Measurements from ENCODE around the gene SLC1A1.

SLC1A1 gene

DNA sequence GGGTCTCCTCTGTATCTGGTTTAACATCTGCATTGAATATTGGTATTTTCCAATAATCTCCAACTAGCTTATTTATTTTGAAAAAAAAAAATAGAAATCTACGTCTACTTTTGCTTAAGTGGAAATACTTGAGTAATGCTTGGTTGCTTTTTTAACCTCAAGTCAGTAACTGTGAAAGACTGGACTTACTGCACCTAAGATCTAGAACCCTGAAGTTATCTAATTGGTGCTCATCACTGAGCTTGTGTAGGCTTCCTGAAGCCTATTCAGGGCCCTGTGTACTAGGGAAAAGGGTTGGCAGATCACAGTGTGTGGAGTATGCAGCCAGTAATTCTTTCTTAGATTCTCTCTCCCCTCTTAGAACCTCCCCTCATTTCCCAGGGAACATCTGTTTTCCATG lies 16.2 kb downstream of the SLC1A1 start:
- TF ChIP-seq FOXP2 (optimal IDR thresholded peaks at IDR 0.05; ENCODE audit: borderline replicate concordance, extremely low read depth, extremely low read length, insufficient read depth), result no peak
- TF ChIP-seq, protein P1, sequence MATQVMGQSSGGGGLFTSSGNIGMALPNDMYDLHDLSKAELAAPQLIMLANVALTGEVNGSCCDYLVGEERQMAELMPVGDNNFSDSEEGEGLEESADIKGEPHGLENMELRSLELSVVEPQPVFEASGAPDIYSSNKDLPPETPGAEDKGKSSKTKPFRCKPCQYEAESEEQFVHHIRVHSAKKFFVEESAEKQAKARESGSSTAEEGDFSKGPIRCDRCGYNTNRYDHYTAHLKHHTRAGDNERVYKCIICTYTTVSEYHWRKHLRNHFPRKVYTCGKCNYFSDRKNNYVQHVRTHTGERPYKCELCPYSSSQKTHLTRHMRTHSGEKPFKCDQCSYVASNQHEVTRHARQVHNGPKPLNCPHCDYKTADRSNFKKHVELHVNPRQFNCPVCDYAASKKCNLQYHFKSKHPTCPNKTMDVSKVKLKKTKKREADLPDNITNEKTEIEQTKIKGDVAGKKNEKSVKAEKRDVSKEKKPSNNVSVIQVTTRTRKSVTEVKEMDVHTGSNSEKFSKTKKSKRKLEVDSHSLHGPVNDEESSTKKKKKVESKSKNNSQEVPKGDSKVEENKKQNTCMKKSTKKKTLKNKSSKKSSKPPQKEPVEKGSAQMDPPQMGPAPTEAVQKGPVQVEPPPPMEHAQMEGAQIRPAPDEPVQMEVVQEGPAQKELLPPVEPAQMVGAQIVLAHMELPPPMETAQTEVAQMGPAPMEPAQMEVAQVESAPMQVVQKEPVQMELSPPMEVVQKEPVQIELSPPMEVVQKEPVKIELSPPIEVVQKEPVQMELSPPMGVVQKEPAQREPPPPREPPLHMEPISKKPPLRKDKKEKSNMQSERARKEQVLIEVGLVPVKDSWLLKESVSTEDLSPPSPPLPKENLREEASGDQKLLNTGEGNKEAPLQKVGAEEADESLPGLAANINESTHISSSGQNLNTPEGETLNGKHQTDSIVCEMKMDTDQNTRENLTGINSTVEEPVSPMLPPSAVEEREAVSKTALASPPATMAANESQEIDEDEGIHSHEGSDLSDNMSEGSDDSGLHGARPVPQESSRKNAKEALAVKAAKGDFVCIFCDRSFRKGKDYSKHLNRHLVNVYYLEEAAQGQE (IDR thresholded peaks at IDR 0.05; ENCODE audit: insufficient read depth in 1 of 2, low read depth in 2 of 2, low read length in 2 of 2), result no peak
- no peak for TF ChIP-seq POLR2AphosphoS5 (IDR thresholded peaks at IDR 0.05; ENCODE audit: low read depth, low read length)
- no peak for TF ChIP-seq TAF1 (IDR thresholded peaks at IDR 0.05; ENCODE audit: borderline replicate concordance, insufficient read depth, low read length)
- no peak for TF ChIP-seq SIN3A (IDR thresholded peaks at IDR 0.05; ENCODE audit: borderline replicate concordance, insufficient read depth, low read length)

- TF ChIP-seq FOXP2 (optimal IDR thresholded peaks at IDR 0.05; ENCODE audit: borderline replicate concordance, extremely low read depth, extremely low read length, insufficient read depth) (no peak), TAF1 (IDR thresholded peaks at IDR 0.05; ENCODE audit: borderline replicate concordance, insufficient read depth, low read length) (no peak)
- TF ChIP-seq, protein P1 (IDR thresholded peaks at IDR 0.05; ENCODE audit: insufficient read depth in 1 of 2, low read depth in 2 of 2, low read length in 2 of 2), result no peak
Measured at GRCh38 chr9:4507306-4508130, 17.2 kb downstream of the SLC1A1 start.

- TF ChIP-seq SIN3A (IDR thresholded peaks at IDR 0.05; ENCODE audit: borderline replicate concordance, insufficient read depth, low read length), result no peak
- no peak for TF ChIP-seq TAF1 (IDR thresholded peaks at IDR 0.05; ENCODE audit: borderline replicate concordance, insufficient read depth, low read length)
- no peak for TF ChIP-seq POLR2AphosphoS5 (IDR thresholded peaks at IDR 0.05; ENCODE audit: low read depth, low read length)
- TF ChIP-seq, protein P1 (IDR thresholded peaks at IDR 0.05; ENCODE audit: insufficient read depth in 1 of 2, low read depth in 2 of 2, low read length in 2 of 2), result no peak
- no peak for TF ChIP-seq FOXP2 (optimal IDR thresholded peaks at IDR 0.05; ENCODE audit: borderline replicate concordance, extremely low read depth, extremely low read length, insufficient read depth)
Measured at GRCh38 chr9:4508246-4508906, 18.1 kb downstream of the SLC1A1 start.

DNA sequence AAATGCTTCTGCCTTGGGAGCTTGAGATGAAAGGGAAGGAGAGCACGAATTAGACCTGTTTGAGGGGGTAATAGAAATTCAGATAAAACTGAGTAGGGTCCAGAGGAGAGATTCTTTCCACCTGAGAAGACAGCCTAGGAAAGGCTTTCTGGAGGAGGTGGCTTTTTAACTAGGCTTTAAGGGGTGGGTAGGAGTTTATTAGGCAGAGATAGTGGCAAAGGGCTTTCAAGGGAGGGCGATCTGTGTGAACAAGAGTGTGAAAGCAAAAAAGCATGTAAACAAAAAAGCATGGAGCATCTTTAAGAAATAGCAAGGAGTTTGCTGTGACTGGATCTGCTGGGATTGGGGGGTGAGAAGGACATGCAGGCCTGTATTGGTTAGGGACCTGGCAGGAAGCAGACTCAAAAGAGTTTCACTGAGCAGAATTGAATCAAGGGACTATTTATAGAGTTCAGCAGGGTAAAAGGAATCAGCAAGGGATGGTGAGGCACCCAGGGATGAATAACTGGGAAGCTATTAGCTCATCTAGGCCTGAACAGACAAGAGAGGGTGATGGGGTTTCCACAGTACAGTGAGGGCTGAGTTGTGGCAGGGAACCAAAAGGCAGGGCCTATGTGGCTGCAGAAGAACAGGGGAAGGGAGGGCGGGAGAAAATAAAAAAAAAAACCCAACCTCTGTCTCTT lies 18.8 kb downstream of the SLC1A1 start:
- TF ChIP-seq POLR2AphosphoS5 (IDR thresholded peaks at IDR 0.05; ENCODE audit: low read depth, low read length) (no peak), TAF1 (IDR thresholded peaks at IDR 0.05; ENCODE audit: borderline replicate concordance, insufficient read depth, low read length) (no peak), SIN3A (IDR thresholded peaks at IDR 0.05; ENCODE audit: borderline replicate concordance, insufficient read depth, low read length) (no peak), FOXP2 (optimal IDR thresholded peaks at IDR 0.05; ENCODE audit: borderline replicate concordance, extremely low read depth, extremely low read length, insufficient read depth) (no peak)
- TF ChIP-seq, protein P1 (IDR thresholded peaks at IDR 0.05; ENCODE audit: insufficient read depth in 1 of 2, low read depth in 2 of 2, low read length in 2 of 2), result no peak

Data from PFSK-1 (cell line).